Measurements from ENCODE around the gene ARIH2. TPM values are rescaled to one million over a fixed set of nuclear protein-coding genes. Genes with fewer than 3 reads are reported as not detected.

ARIH2 gene
- total and polyA plus RNA-seq, 9 of the 15 experiments (the other 6 are each of a cell fraction or from before 2014, with no cell fraction given) = 27.0 to 120 (median 108) TPM

DNA sequence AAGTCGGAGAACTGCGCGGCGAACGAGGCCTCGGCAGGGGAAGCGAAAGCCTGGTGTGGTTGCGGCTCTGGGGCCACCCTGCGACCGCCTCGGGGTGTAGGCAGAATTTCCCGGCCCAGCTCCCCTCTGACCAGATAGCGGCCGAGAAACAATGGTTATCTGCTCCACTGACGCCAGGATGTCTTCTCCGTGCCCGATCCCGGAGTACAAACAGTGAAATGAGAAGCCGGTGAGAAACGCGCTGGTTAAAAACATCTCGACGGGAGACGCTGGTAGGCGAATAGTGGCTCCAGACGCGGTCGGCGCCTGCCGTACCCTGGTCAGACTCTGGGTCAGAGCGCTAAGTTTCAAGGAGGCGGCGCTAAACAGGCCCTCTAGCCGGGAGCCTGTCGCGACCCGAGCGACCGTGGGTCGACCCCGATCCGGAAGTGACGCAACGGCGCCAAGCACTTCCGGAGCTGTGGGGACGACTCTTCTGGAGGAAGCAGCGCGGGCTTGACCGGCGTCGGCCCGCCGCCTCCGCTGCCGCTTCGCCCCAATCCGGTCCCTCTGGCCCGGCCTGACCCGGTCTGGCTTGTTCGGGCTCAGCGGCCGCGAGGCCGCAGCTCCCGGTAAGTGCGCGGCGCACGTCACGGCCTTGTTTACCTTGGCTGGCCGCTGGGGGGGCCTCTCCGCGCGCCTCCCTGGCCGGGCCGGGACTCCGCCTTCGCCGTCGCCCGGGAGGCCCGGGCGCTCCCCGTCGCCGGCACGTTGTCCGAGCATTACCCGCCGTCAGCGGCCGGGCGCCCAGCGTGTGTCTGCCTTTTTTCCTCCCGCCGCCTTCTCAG is at the start of gene ARIH2 (continued):
- TF ChIP-seq ZNF140 (CRISPR knock-in tag; IDR thresholded peaks at IDR 0.05) (no peak), CSDE1 (IDR thresholded peaks at IDR 0.05) (0 out of 4 replicates have a peak, but pooled peaks of 1 of the 2 experiments have one; percentile 22), MYC (IDR thresholded peaks at IDR 0.05; ENCODE audit: low read depth, low read length) (peak; percentile 37), MYC (CRISPR knock-in tag; IDR thresholded peaks at IDR 0.05; ENCODE audit: borderline replicate concordance, low read depth) (no peak), SAP30 (IDR thresholded peaks at IDR 0.05; ENCODE audit: borderline replicate concordance, insufficient read depth, low read depth, low read length, poor library complexity, severe bottlenecking) (no peak), ZKSCAN1 (IDR thresholded peaks at IDR 0.05; ENCODE audit: low read depth, low read length) (no peak), KLF13 (tag; IDR thresholded peaks at IDR 0.05; ENCODE audit: borderline replicate concordance, low read depth) (no peak), HDAC3 (IDR thresholded peaks at IDR 0.05; ENCODE audit: borderline replicate concordance, partially characterized antibody) (no peak)
- TF ChIP-seq, protein P1, sequence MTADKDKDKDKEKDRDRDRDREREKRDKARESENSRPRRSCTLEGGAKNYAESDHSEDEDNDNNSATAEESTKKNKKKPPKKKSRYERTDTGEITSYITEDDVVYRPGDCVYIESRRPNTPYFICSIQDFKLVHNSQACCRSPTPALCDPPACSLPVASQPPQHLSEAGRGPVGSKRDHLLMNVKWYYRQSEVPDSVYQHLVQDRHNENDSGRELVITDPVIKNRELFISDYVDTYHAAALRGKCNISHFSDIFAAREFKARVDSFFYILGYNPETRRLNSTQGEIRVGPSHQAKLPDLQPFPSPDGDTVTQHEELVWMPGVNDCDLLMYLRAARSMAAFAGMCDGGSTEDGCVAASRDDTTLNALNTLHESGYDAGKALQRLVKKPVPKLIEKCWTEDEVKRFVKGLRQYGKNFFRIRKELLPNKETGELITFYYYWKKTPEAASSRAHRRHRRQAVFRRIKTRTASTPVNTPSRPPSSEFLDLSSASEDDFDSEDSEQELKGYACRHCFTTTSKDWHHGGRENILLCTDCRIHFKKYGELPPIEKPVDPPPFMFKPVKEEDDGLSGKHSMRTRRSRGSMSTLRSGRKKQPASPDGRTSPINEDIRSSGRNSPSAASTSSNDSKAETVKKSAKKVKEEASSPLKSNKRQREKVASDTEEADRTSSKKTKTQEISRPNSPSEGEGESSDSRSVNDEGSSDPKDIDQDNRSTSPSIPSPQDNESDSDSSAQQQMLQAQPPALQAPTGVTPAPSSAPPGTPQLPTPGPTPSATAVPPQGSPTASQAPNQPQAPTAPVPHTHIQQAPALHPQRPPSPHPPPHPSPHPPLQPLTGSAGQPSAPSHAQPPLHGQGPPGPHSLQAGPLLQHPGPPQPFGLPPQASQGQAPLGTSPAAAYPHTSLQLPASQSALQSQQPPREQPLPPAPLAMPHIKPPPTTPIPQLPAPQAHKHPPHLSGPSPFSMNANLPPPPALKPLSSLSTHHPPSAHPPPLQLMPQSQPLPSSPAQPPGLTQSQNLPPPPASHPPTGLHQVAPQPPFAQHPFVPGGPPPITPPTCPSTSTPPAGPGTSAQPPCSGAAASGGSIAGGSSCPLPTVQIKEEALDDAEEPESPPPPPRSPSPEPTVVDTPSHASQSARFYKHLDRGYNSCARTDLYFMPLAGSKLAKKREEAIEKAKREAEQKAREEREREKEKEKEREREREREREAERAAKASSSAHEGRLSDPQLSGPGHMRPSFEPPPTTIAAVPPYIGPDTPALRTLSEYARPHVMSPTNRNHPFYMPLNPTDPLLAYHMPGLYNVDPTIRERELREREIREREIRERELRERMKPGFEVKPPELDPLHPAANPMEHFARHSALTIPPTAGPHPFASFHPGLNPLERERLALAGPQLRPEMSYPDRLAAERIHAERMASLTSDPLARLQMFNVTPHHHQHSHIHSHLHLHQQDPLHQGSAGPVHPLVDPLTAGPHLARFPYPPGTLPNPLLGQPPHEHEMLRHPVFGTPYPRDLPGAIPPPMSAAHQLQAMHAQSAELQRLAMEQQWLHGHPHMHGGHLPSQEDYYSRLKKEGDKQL (CRISPR knock-in tag; IDR thresholded peaks at IDR 0.05; ENCODE audit: borderline replicate concordance) = no peak
- TF ChIP-seq, protein P2, sequence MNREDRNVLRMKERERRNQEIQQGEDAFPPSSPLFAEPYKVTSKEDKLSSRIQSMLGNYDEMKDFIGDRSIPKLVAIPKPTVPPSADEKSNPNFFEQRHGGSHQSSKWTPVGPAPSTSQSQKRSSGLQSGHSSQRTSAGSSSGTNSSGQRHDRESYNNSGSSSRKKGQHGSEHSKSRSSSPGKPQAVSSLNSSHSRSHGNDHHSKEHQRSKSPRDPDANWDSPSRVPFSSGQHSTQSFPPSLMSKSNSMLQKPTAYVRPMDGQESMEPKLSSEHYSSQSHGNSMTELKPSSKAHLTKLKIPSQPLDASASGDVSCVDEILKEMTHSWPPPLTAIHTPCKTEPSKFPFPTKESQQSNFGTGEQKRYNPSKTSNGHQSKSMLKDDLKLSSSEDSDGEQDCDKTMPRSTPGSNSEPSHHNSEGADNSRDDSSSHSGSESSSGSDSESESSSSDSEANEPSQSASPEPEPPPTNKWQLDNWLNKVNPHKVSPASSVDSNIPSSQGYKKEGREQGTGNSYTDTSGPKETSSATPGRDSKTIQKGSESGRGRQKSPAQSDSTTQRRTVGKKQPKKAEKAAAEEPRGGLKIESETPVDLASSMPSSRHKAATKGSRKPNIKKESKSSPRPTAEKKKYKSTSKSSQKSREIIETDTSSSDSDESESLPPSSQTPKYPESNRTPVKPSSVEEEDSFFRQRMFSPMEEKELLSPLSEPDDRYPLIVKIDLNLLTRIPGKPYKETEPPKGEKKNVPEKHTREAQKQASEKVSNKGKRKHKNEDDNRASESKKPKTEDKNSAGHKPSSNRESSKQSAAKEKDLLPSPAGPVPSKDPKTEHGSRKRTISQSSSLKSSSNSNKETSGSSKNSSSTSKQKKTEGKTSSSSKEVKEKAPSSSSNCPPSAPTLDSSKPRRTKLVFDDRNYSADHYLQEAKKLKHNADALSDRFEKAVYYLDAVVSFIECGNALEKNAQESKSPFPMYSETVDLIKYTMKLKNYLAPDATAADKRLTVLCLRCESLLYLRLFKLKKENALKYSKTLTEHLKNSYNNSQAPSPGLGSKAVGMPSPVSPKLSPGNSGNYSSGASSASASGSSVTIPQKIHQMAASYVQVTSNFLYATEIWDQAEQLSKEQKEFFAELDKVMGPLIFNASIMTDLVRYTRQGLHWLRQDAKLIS (CRISPR knock-in tag; IDR thresholded peaks at IDR 0.05) = peak; percentile 44; the same call in 1 of the 2 replicates
